GM19438 (cell line): ENCODE measurements around the gene RAD51B.

Experiments
- ATAC-seq: cut with Tn5 transposase; IDR thresholded peaks from one replicate; pipeline ENCODE4 v1.9.1; 2021; ENCODE audit warnings: low read depth; ENCODE audit not compliant: unreplicated experiment

RAD51B gene

GRCh38 chr14:68364792-68365192 is 545.2 kb downstream of the RAD51B start:
- ATAC-seq: no peak

GRCh38 chr14:68365228-68365627 is 545.6 kb downstream of the RAD51B start:
- no peak for ATAC-seq

- ATAC-seq: no peak
These were observed 547.1 kb downstream of the RAD51B start for GRCh38 chr14:68366656-68367055.

GRCh38 chr14:68367536-68367935 is 548.0 kb downstream of the RAD51B start:
- ATAC-seq: no peak

GRCh38 chr14:68368850-68369249 is 549.3 kb downstream of the RAD51B start:
- no peak for ATAC-seq

GRCh38 chr14:68369281-68370056 is 549.9 kb downstream of the RAD51B start:
- ATAC-seq: no peak

- no peak for ATAC-seq
These were observed 550.4 kb downstream of the RAD51B start for GRCh38 chr14:68370057-68370360.

- ATAC-seq: no peak
These were observed 552.8 kb downstream of the RAD51B start for GRCh38 chr14:68372368-68372767.

GRCh38 chr14:68373124-68373646 is 553.6 kb downstream of the RAD51B start:
- ATAC-seq: no peak

- ATAC-seq: no peak
These were observed 554.4 kb downstream of the RAD51B start for GRCh38 chr14:68373847-68374444.

GRCh38 chr14:68374682-68375081 is 555.1 kb downstream of the RAD51B start:
- no peak for ATAC-seq

GRCh38 chr14:68375376-68375775 is 555.8 kb downstream of the RAD51B start:
- no peak for ATAC-seq

GRCh38 chr14:68376067-68376779 is 556.6 kb downstream of the RAD51B start:
- no peak for ATAC-seq

GRCh38 chr14:68377006-68377405 is 557.4 kb downstream of the RAD51B start:
- ATAC-seq: no peak

- ATAC-seq: no peak
These were observed 557.9 kb downstream of the RAD51B start for GRCh38 chr14:68377459-68377858.

- ATAC-seq: no peak
These were observed 560.1 kb downstream of the RAD51B start for GRCh38 chr14:68379510-68380328.

GRCh38 chr14:68380329-68380741 is 560.8 kb downstream of the RAD51B start:
- peak; percentile 61 for ATAC-seq

GRCh38 chr14:68384335-68384734 is 564.8 kb downstream of the RAD51B start:
- no peak for ATAC-seq

- ATAC-seq: no peak
These were observed 565.3 kb downstream of the RAD51B start for GRCh38 chr14:68384881-68385280.

GRCh38 chr14:68386446-68386845 is 566.9 kb downstream of the RAD51B start:
- no peak for ATAC-seq
